A549 (cell line): Measurements from ENCODE around the gene ELL.

Source experiments
- CBX8 ChIP-seq: fragments of 200-600 bp; sonication (generic); IDR thresholded peaks from 2 replicates; pipeline ENCODE4 v1.6.1; 2016
- HDAC2 ChIP-seq: fragments of 200-600 bp; sonication (generic); IDR thresholded peaks from 2 replicates; pipeline ENCODE4 v1.6.1; 2016
- MAFK ChIP-seq: fragments of 450-650 bp; IDR thresholded peaks from 2 replicates; pipeline ENCODE4 v1.6.1; 2014; ENCODE audit not compliant: partially characterized antibody
- MAZ ChIP-seq: fragments of 150-350 bp; IDR thresholded peaks from 2 replicates; pipeline ENCODE4 v1.6.1; 2014; ENCODE audit warnings: antibody characterized with exemption, low read depth, low read length, borderline replicate concordance
- MYC ChIP-seq: IDR thresholded peaks from 2 replicates; pipeline ENCODE4 v1.6.1; 2012; ENCODE audit warnings: mild to moderate bottlenecking, inconsistent platforms, low read length, improper control_type of control experiment, borderline replicate concordance
- NFE2L2 ChIP-seq: fragments of 150-350 bp; conservative IDR thresholded peaks from 2 replicates; pipeline ENCODE4 v1.6.1; 2014; ENCODE audit warnings: low read length
- POLR2A ChIP-seq: IDR thresholded peaks from 2 replicates; pipeline ENCODE4 v1.6.1; 2012; ENCODE audit warnings: mild to moderate bottlenecking, low read length
- RCOR1 ChIP-seq: fragments of 150-350 bp; IDR thresholded peaks from 2 replicates; pipeline ENCODE4 v1.6.1; 2014; ENCODE audit warnings: antibody characterized with exemption, low read length, low read depth
- TF ChIP-seq, protein P1 (sequence below): fragments of 200-600 bp; sonication (generic); IDR thresholded peaks from 2 replicates; pipeline ENCODE4 v1.6.1; 2016; ENCODE audit warnings: antibody characterized with exemption, mild to moderate bottlenecking, moderate library complexity
- TF ChIP-seq, protein P2 (sequence below): fragments of >200 bp; sonication (Bioruptor Twin); formaldehyde crosslinking; IDR thresholded peaks from 3 replicates; pipeline ENCODE4 v1.5.1; 2016
- TF ChIP-seq, protein P3 (sequence below): fragments of 150-350 bp; IDR thresholded peaks from 2 replicates; pipeline ENCODE4 v1.6.1; 2014; ENCODE audit warnings: low read depth, mild to moderate bottlenecking, low read length
- TF ChIP-seq, protein P4 (sequence below): IDR thresholded peaks from 2 replicates; pipeline ENCODE4 v1.6.1; 2012

DNA sequence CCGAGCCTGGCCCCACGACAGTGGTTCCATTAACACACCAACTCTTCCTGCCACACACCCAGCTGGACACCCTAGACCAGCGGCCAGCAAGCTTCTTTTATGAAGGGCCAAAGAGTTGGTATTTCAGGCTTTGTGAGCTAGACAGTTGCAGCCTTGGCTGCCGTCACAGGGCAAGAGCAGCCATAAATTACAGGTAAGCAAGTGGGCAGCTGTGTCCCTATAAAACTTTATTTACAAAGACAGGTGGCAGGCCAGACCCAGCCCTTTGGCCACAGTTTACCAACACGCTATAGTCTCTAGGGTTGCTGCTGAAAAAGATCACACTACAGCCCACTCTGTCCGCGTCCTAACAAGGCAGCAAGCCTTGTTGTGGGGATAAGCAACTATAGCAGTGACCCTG is 13.3 kb downstream of the ELL start:
- TF ChIP-seq MAZ (no peak), CBX8 (no peak), NFE2L2 (no peak), MYC (no peak), POLR2A (no peak), RCOR1 (no peak), MAFK (no peak), HDAC2 (no peak)
- TF ChIP-seq, protein P1, sequence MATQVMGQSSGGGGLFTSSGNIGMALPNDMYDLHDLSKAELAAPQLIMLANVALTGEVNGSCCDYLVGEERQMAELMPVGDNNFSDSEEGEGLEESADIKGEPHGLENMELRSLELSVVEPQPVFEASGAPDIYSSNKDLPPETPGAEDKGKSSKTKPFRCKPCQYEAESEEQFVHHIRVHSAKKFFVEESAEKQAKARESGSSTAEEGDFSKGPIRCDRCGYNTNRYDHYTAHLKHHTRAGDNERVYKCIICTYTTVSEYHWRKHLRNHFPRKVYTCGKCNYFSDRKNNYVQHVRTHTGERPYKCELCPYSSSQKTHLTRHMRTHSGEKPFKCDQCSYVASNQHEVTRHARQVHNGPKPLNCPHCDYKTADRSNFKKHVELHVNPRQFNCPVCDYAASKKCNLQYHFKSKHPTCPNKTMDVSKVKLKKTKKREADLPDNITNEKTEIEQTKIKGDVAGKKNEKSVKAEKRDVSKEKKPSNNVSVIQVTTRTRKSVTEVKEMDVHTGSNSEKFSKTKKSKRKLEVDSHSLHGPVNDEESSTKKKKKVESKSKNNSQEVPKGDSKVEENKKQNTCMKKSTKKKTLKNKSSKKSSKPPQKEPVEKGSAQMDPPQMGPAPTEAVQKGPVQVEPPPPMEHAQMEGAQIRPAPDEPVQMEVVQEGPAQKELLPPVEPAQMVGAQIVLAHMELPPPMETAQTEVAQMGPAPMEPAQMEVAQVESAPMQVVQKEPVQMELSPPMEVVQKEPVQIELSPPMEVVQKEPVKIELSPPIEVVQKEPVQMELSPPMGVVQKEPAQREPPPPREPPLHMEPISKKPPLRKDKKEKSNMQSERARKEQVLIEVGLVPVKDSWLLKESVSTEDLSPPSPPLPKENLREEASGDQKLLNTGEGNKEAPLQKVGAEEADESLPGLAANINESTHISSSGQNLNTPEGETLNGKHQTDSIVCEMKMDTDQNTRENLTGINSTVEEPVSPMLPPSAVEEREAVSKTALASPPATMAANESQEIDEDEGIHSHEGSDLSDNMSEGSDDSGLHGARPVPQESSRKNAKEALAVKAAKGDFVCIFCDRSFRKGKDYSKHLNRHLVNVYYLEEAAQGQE, result no peak
- TF ChIP-seq, protein P2, sequence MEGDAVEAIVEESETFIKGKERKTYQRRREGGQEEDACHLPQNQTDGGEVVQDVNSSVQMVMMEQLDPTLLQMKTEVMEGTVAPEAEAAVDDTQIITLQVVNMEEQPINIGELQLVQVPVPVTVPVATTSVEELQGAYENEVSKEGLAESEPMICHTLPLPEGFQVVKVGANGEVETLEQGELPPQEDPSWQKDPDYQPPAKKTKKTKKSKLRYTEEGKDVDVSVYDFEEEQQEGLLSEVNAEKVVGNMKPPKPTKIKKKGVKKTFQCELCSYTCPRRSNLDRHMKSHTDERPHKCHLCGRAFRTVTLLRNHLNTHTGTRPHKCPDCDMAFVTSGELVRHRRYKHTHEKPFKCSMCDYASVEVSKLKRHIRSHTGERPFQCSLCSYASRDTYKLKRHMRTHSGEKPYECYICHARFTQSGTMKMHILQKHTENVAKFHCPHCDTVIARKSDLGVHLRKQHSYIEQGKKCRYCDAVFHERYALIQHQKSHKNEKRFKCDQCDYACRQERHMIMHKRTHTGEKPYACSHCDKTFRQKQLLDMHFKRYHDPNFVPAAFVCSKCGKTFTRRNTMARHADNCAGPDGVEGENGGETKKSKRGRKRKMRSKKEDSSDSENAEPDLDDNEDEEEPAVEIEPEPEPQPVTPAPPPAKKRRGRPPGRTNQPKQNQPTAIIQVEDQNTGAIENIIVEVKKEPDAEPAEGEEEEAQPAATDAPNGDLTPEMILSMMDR, result no peak
- TF ChIP-seq, protein P3, sequence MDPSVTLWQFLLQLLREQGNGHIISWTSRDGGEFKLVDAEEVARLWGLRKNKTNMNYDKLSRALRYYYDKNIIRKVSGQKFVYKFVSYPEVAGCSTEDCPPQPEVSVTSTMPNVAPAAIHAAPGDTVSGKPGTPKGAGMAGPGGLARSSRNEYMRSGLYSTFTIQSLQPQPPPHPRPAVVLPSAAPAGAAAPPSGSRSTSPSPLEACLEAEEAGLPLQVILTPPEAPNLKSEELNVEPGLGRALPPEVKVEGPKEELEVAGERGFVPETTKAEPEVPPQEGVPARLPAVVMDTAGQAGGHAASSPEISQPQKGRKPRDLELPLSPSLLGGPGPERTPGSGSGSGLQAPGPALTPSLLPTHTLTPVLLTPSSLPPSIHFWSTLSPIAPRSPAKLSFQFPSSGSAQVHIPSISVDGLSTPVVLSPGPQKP, result no peak
- TF ChIP-seq, protein P4, sequence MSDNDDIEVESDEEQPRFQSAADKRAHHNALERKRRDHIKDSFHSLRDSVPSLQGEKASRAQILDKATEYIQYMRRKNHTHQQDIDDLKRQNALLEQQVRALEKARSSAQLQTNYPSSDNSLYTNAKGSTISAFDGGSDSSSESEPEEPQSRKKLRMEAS, result no peak
